ENCODE measurements around the gene GGACT.
A peak's percentile ranks its signal among the peaks of the same experiment; 100 is the strongest.

GGACT gene

GRCh38 chr13:100542826-100543156 is 45.8 kb downstream of the GGACT start:
- CTCF ChIA-PET: interaction anchor here (1.2 kb wide), 1 partner anchor 12 kb away, joined by 4 read pairs; no protein-coding TSS in a partner anchor
- POLR2A ChIA-PET: no interaction called here
- TF ChIP-seq PKNOX1 (IDR thresholded peaks at IDR 0.05): peak; percentile 24; the same call in 1 of the 2 replicates
- peak; percentile 81 for TF ChIP-seq ZNF384 (IDR thresholded peaks at IDR 0.05)
- TF ChIP-seq TARDBP (IDR thresholded peaks at IDR 0.05): no peak
- peak; percentile 23 for DNase-seq (ENCODE audit: extremely low spot score)

- TF ChIP-seq BHLHE40 (IDR thresholded peaks at IDR 0.05; ENCODE audit: borderline replicate concordance): no peak
- TF ChIP-seq SP1 (IDR thresholded peaks at IDR 0.05): no peak
- no peak for TF ChIP-seq PKNOX1 (IDR thresholded peaks at IDR 0.05)
- TF ChIP-seq NFRKB (IDR thresholded peaks at IDR 0.05): no peak
- no peak for TF ChIP-seq HDGF (IDR thresholded peaks at IDR 0.05; ENCODE audit: borderline replicate concordance)
- POLR2A ChIA-PET: no interaction called here
- CTCF ChIA-PET: interaction anchor here (1.2 kb wide), 1 partner anchor 11 kb away, joined by 4 read pairs; no protein-coding TSS in a partner anchor
- no peak for DNase-seq (ENCODE audit: extremely low spot score)
These were observed 46.4 kb downstream of the GGACT start for GRCh38 chr13:100541897-100542825.

DNA sequence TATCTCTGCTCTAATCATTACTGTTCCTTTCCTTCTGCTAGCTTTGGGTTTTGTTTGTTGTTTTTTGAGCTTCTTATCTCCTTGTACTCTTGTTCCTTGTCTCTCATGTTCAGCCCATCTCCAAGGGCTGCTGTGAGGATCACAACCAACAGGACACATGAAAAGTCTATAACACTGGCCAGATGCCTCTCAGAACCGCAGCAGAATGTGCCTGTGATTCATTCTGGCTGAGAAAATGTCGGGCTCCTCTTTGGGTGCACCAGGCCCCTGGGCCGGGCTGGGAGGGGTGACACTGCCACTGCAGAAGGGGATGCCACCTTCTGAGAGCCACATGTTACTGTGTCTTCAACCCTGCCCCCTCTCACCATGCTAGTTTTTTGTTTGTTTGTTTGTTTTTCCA is 48.0 kb downstream of the GGACT start:
- ChIA-PET CTCF (interaction anchor here (0.7 kb wide), 1 partner anchor 32 kb away, joined by 3 read pairs; no protein-coding TSS in a partner anchor), POLR2A (no interaction called here)
- DNase-seq (ENCODE audit: extremely low spot score): no peak
- TF ChIP-seq FOXA1 (IDR thresholded peaks at IDR 0.05) (no peak), ELF4 (IDR thresholded peaks at IDR 0.05) (no peak), CTBP1 (IDR thresholded peaks at IDR 0.05; ENCODE audit: borderline replicate concordance) (no peak)

- ChIA-PET CTCF (no interaction called here), POLR2A (no interaction called here)
- DNase-seq (ENCODE audit: extremely low spot score): no peak
- no peak for TF ChIP-seq ARNT (IDR thresholded peaks at IDR 0.05)
- TF ChIP-seq FOXK2 (IDR thresholded peaks at IDR 0.05): no peak
- TF ChIP-seq TARDBP (IDR thresholded peaks at IDR 0.05): no peak
- TF ChIP-seq PKNOX1 (IDR thresholded peaks at IDR 0.05): no peak
- no peak for TF ChIP-seq BHLHE40 (IDR thresholded peaks at IDR 0.05; ENCODE audit: borderline replicate concordance)
- TF ChIP-seq HDGF (IDR thresholded peaks at IDR 0.05; ENCODE audit: borderline replicate concordance): no peak
- no peak for TF ChIP-seq L3MBTL2 (conservative IDR thresholded peaks at IDR 0.05)
- TF ChIP-seq SUZ12 (IDR thresholded peaks at IDR 0.05): no peak
- no peak for TF ChIP-seq FOXA1 (IDR thresholded peaks at IDR 0.05)
- TF ChIP-seq CTBP1 (IDR thresholded peaks at IDR 0.05; ENCODE audit: borderline replicate concordance): no peak
- no peak for TF ChIP-seq SP1 (IDR thresholded peaks at IDR 0.05)
These were observed 50.6 kb downstream of the GGACT start for GRCh38 chr13:100537951-100538462.

GRCh38 chr13:100537486-100537885 is 51.1 kb downstream of the GGACT start:
- ChIA-PET CTCF (interaction anchor here (0.7 kb wide), 1 partner anchor 10 kb away, joined by 5 read pairs; no protein-coding TSS in a partner anchor), POLR2A (no interaction called here)
- TF ChIP-seq SUZ12 (IDR thresholded peaks at IDR 0.05): no peak
- no peak for TF ChIP-seq ZNF384 (IDR thresholded peaks at IDR 0.05)
- TF ChIP-seq FOXM1 (IDR thresholded peaks at IDR 0.05; ENCODE audit: borderline replicate concordance): no peak
- no peak for TF ChIP-seq ARNT (IDR thresholded peaks at IDR 0.05)
- no peak for TF ChIP-seq LEF1 (IDR thresholded peaks at IDR 0.05; ENCODE audit: borderline replicate concordance)
- DNase-seq (ENCODE audit: extremely low spot score): no peak

DNA sequence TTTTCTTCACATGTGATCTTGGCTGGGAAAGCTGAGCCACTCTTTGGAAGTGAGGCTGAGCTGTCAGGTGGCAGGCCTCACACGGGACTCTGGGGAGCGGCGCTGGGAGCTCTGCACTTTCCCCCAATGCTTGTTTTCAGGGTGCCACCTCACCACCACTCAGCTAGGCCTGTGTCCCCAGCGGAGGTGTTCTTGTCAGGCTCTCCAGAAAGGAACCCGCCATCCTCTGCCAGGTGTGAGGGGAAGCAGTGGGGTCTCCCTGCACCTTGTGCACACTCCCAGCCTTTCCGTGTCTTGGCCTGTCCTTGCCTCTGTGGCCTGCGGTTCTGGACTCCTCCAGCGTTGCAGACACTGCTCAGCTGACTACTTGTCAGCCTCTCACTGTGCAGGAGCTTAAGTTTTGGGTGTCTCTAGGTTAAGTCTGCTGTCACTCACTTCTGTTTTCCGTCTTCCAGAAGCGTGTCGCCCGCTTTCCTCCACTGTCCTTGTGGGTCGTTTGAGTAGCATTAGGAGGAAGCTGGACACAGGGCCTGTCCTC is 51.9 kb downstream of the GGACT start:
- DNase-seq (ENCODE audit: extremely low spot score): no peak
- POLR2A ChIA-PET: no interaction called here
- CTCF ChIA-PET: no interaction called here
- TF ChIP-seq FOXA1 (IDR thresholded peaks at IDR 0.05) (no peak), ZNF384 (IDR thresholded peaks at IDR 0.05) (no peak), LEF1 (IDR thresholded peaks at IDR 0.05; ENCODE audit: borderline replicate concordance) (no peak), CTBP1 (IDR thresholded peaks at IDR 0.05; ENCODE audit: borderline replicate concordance) (no peak), HDGF (IDR thresholded peaks at IDR 0.05; ENCODE audit: borderline replicate concordance) (no peak), TARDBP (IDR thresholded peaks at IDR 0.05) (no peak), BHLHE40 (IDR thresholded peaks at IDR 0.05; ENCODE audit: borderline replicate concordance) (no peak)
